ENCODE results near the gene TEX51. TPM values are rescaled to one million over a fixed set of nuclear protein-coding genes. Genes with fewer than 3 reads are reported as not detected.

Gene TEX51
- polyA plus RNA-seq, 1 donor: not detected

DNA sequence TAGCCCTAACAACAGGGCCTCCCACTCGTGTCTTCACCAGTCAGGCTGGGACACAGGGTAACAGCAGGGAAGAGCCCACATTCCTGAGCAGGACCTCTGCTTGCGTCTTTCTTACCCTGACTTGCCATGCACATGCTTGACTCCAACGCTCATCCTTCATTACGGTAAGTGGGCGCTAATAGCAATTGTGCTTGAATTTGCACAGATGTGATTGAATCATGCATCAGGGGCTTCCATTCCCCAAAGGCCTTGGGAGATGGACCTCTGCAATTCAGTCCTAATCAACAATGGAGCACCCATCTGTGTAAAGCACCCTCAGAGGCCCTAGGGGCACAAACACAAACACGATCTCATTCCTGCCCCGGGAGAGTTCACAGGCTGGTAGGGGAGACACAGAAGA lies 13.5 kb downstream of the TEX51 start:
- DNase-seq: no peak
- no peak overlapping the region for H3K4me3 ChIP-seq (ENCODE audit: low read length)
- no CpG with 5 or more reads among the region's 7 CpGs for WGBS (ENCODE audit: insufficient coverage, low lambda C conversion rate)

DNA sequence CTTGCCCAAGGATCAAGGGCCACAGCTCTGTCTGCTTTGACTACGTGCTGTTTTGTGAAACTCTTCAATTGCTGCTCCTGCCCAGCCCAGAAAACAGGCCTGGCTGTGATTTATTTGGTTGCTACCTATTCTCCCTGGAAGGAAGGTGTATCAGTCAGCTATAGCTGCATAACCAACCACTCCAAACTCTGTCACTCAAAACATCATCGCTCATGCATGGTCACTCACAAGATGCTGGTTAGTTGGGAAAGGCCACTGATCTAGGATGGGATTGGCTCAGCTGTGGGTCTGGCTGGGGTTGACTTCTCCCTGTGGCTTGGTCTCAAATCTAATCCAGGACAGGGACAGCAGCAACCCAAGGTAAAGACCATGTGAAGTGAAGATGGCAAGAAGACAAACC lies 14.6 kb downstream of the TEX51 start:
- no peak for DNase-seq
- Histone ChIP-seq H3K27me3 (ENCODE audit: control insufficient read depth, insufficient read depth, low read length) (no peaks in the 10 kb centered on the region), H3K9me3 (ENCODE audit: control insufficient read depth, low read depth, low read length) (no peaks in the 10 kb centered on the region), H3K27ac (ENCODE audit: low read length) (no peak overlapping the region), H3K4me1 (ENCODE audit: control insufficient read depth, insufficient read depth, low read length) (no peaks in the 10 kb centered on the region), H3K36me3 (ENCODE audit: control insufficient read depth, insufficient read depth, low read length) (no peaks in the 10 kb centered on the region), H3K4me3 (ENCODE audit: low read length) (no peak overlapping the region)
- no CpG with 5 or more reads among the region's 2 CpGs for WGBS (ENCODE audit: insufficient coverage, low lambda C conversion rate)

More for the DNA sequence above, 13.5 kb downstream of the TEX51 start:
- no peak overlapping the region for H3K27ac ChIP-seq (ENCODE audit: low read length)
- no peaks in the 10 kb centered on the region for H3K4me1 ChIP-seq (ENCODE audit: control insufficient read depth, insufficient read depth, low read length)
- H3K9me3 ChIP-seq (ENCODE audit: control insufficient read depth, low read depth, low read length): no peaks in the 10 kb centered on the region
- H3K36me3 ChIP-seq (ENCODE audit: control insufficient read depth, insufficient read depth, low read length): no peaks in the 10 kb centered on the region
- H3K27me3 ChIP-seq (ENCODE audit: control insufficient read depth, insufficient read depth, low read length): peaks cover 4% of the 10 kb centered on the region

DNA sequence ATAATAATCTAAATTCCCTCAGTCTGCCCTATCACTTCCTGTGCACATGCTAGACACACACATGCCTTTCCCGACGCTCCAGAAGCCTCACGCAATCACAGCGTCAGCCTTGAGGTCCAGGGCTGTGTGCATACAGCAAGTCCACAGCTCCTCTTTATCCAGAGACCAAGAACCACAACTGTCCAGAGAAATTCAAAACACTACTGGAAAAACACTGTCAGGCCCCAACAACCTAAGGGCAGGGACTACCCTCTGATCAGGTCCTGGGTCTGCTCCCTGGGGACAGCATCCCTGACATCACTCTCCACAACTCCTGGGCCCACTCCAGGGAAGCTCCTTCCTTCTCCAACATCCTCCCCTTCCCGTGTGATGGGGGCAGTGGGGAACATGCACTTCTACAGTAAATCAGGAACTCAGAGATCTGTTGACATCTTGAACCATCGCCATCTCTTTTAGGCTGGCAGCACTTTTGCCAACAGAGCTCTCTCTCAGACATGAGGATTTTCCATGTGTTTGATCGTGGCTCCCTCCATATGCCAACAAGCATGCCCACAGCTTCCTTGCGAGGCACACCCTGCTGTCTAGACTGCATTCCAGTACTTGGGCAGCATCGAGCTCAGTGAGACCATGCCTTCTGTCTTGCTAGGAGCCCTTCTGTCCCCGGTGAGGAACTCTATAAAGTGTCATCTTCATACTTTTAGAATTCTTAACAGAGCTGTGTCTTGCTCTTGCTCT lies 15.4 kb downstream of the TEX51 start:
- no peak for DNase-seq
- Histone ChIP-seq H3K27me3 (ENCODE audit: control insufficient read depth, insufficient read depth, low read length) (no peaks in the 10 kb centered on the region), H3K27ac (ENCODE audit: low read length) (no peak overlapping the region), H3K36me3 (ENCODE audit: control insufficient read depth, insufficient read depth, low read length) (no peaks in the 10 kb centered on the region), H3K4me3 (ENCODE audit: low read length) (no peak overlapping the region), H3K9me3 (ENCODE audit: control insufficient read depth, low read depth, low read length) (no peaks in the 10 kb centered on the region), H3K4me1 (ENCODE audit: control insufficient read depth, insufficient read depth, low read length) (no peaks in the 10 kb centered on the region)
- no CpG with 5 or more reads among the region's 10 CpGs for WGBS (ENCODE audit: insufficient coverage, low lambda C conversion rate)

DNA sequence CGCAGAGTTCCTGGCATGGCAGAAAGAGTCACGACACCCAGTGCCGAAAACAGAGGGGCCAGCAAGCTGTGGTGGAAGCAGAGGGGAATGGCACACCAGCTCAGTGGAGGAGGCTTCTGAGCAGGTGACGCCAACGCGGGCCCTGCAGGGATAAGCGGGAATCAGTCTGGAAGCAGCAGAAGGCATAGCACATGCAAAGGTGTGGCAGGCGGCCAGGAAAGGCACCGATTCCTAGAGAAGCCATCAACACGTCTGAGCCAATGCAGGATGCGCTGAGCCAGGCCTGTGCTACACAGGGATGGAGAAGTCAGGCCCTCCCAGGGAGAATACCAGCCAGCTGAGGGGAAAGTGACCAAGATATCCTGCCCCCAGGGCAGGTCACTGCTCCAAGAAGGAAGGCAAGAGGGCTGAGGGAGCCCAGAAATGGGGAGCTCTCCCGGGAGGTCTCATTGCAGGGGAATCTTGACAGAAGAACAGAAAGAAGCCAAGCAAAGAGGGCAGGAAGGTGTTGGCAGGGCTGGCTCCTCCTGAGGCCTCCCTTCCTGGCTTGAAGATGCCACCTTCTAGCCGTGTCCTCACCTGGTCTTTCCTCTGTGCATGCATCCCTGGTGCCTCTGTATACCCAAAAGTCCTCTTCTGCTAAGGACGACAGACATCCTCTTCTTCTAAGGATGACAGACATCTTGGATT lies 16.3 kb downstream of the TEX51 start:
- Histone ChIP-seq H3K36me3 (ENCODE audit: control insufficient read depth, insufficient read depth, low read length) (no peaks in the 10 kb centered on the region), H3K4me1 (ENCODE audit: control insufficient read depth, insufficient read depth, low read length) (no peaks in the 10 kb centered on the region), H3K9me3 (ENCODE audit: control insufficient read depth, low read depth, low read length) (no peaks in the 10 kb centered on the region), H3K27ac (ENCODE audit: low read length) (no peak overlapping the region), H3K27me3 (ENCODE audit: control insufficient read depth, insufficient read depth, low read length) (no peaks in the 10 kb centered on the region), H3K4me3 (ENCODE audit: low read length) (no peak overlapping the region)
- DNase-seq: no peak
- no CpG with 5 or more reads among the region's 14 CpGs for WGBS (ENCODE audit: insufficient coverage, low lambda C conversion rate)

DNA sequence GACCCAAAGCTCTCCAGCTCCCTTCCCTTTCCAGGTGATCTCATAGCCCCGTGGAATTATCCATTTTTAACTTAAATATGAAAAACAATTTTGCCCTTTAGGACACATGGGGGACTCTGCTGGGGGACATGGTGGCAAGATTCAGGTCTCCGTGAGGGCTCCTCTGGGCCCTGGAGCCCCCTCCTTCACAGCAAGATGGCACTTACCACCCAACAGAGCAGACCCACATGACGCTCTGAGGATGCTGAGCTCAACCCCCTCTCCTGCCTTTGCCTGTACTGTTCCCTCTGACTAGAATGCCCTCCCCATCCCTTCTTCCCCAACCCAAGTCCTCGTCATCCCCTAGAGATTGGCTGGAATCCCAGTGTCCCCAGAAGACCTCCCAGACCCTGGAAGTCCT lies 17.2 kb downstream of the TEX51 start:
- no CpG with 5 or more reads among the region's 4 CpGs for WGBS (ENCODE audit: insufficient coverage, low lambda C conversion rate)
- Histone ChIP-seq H3K4me3 (ENCODE audit: low read length) (no peak overlapping the region), H3K27me3 (ENCODE audit: control insufficient read depth, insufficient read depth, low read length) (no peaks in the 10 kb centered on the region), H3K36me3 (ENCODE audit: control insufficient read depth, insufficient read depth, low read length) (no peaks in the 10 kb centered on the region), H3K4me1 (ENCODE audit: control insufficient read depth, insufficient read depth, low read length) (no peaks in the 10 kb centered on the region), H3K27ac (ENCODE audit: low read length) (no peak overlapping the region), H3K9me3 (ENCODE audit: control insufficient read depth, low read depth, low read length) (no peaks in the 10 kb centered on the region)
- DNase-seq: no peak

DNA sequence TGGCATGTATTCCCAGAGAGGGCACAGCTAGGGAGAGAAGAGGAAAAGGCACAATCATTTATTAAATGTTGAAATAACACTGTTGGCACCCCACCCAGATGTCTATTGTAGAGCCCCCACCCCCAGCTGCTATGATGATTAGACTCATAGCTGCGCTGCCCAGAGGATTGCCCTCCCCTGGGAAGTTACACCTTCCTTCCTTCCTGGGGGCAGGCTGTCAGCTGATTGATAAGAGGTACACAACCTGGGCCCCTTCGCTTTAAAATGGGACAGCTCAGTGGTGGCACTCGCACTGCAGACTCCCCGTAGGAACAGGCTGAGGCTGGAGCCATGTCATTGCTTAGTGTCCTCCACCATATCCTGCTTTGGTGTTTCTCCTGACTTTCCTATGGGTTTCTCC lies 18.1 kb downstream of the TEX51 start:
- no CpG with 5 or more reads among the region's 4 CpGs for WGBS (ENCODE audit: insufficient coverage, low lambda C conversion rate)
- DNase-seq: no peak
- H3K4me1 ChIP-seq (ENCODE audit: control insufficient read depth, insufficient read depth, low read length): no peaks in the 10 kb centered on the region
- H3K27me3 ChIP-seq (ENCODE audit: control insufficient read depth, insufficient read depth, low read length): no peaks in the 10 kb centered on the region
- H3K36me3 ChIP-seq (ENCODE audit: control insufficient read depth, insufficient read depth, low read length): no peaks in the 10 kb centered on the region
- no peaks in the 10 kb centered on the region for H3K9me3 ChIP-seq (ENCODE audit: control insufficient read depth, low read depth, low read length)
- H3K4me3 ChIP-seq (ENCODE audit: low read length): no peak overlapping the region
- no peak overlapping the region for H3K27ac ChIP-seq (ENCODE audit: low read length)

DNA sequence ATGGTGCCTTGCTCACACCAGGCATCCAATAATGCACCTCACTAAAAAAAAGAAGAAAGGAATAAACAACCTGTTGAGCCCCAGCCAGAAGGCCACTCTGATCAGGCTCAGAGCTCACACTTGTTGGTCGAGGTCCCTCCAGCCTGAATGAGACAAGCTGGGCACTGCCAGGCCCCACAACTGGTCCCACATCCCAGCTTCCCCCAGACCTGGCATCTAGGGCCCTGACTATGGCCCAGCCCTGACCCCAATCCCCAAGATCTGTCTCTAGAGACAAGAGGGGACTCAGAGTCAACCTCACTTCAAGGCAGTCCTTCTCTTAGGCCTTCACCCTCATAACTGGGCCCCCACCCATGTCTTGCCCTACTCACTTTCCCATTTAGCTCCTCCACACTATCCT lies 22.4 kb downstream of the TEX51 start:
- Histone ChIP-seq H3K4me3 (ENCODE audit: low read length) (no peak overlapping the region), H3K9me3 (ENCODE audit: control insufficient read depth, low read depth, low read length) (no peaks in the 10 kb centered on the region), H3K27ac (ENCODE audit: low read length) (no peak overlapping the region), H3K27me3 (ENCODE audit: control insufficient read depth, insufficient read depth, low read length) (no peaks in the 10 kb centered on the region), H3K4me1 (ENCODE audit: control insufficient read depth, insufficient read depth, low read length) (no peaks in the 10 kb centered on the region), H3K36me3 (ENCODE audit: control insufficient read depth, insufficient read depth, low read length) (no peaks in the 10 kb centered on the region)
- no CpG with 5 or more reads among the region's 1 CpG for WGBS (ENCODE audit: insufficient coverage, low lambda C conversion rate)
- DNase-seq: no peak

DNA sequence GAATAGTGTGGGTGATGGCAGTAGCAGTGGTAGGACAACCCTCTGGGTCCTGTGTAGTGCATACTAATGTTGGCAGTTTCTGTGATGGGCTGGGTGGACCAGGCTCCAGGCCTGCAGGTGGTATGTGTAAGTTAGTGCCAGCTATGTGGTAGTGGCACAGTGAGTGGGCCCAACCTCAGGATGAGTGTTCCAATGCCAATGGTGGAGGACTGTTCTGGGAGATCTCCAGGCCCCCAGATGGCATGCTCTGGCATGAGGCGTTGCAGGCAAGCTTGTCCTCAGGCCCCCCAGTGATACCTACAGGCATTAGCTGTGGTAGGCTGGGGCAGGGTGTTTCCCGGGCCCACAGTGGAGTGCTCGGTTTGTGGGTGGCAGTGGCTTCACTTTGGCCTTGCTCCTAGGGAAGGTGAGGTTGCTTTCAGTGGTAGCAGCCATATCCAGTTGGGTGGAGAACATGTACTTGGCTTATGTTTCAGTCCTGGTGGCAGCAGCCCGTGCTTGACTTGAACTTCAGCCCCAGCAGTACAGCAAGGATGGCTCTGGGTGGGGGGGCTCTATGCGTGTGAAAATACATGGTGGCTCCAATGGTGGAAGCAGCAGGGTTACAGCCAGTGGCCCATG lies 32.4 kb downstream of the TEX51 start:
- no peaks in the 10 kb centered on the region for H3K36me3 ChIP-seq (ENCODE audit: control insufficient read depth, insufficient read depth, low read length)
- no peak overlapping the region for H3K27ac ChIP-seq (ENCODE audit: low read length)
- DNase-seq: no peak
- H3K4me3 ChIP-seq (ENCODE audit: low read length): no peak overlapping the region
- no CpG with 5 or more reads among the region's 5 CpGs for WGBS (ENCODE audit: insufficient coverage, low lambda C conversion rate)
- peaks cover under 1% of the 10 kb centered on the region for H3K27me3 ChIP-seq (ENCODE audit: control insufficient read depth, insufficient read depth, low read length)
- no peaks in the 10 kb centered on the region for H3K4me1 ChIP-seq (ENCODE audit: control insufficient read depth, insufficient read depth, low read length)
- H3K9me3 ChIP-seq (ENCODE audit: control insufficient read depth, low read depth, low read length): no peaks in the 10 kb centered on the region

DNA sequence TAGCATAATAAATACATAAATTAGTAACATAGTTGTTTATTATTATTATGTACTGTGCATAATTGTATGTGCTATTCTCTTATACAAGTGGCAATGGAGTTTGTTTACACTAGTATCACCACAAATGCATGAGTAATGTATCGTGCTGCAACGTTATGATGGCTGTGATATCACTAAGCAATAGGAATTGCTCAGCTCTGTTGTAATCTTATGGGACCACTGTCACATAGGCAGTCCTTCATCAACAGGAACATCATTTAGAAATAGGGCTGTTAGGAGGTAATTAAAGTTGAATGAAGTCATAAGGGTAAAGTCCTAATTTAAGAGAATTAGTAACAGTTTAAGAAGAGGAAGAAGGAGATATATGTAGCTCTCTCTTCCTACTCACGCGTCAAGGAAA lies 33.8 kb downstream of the TEX51 start:
- H3K27me3 ChIP-seq (ENCODE audit: control insufficient read depth, insufficient read depth, low read length): peaks cover 5% of the 10 kb centered on the region
- no peaks in the 10 kb centered on the region for H3K9me3 ChIP-seq (ENCODE audit: control insufficient read depth, low read depth, low read length)
- no peaks in the 10 kb centered on the region for H3K36me3 ChIP-seq (ENCODE audit: control insufficient read depth, insufficient read depth, low read length)
- WGBS (ENCODE audit: insufficient coverage, low lambda C conversion rate): no CpG with 5 or more reads among the region's 4 CpGs
- H3K27ac ChIP-seq (ENCODE audit: low read length): no peak overlapping the region
- no peak for DNase-seq
- no peak overlapping the region for H3K4me3 ChIP-seq (ENCODE audit: low read length)
- no peaks in the 10 kb centered on the region for H3K4me1 ChIP-seq (ENCODE audit: control insufficient read depth, insufficient read depth, low read length)

DNA sequence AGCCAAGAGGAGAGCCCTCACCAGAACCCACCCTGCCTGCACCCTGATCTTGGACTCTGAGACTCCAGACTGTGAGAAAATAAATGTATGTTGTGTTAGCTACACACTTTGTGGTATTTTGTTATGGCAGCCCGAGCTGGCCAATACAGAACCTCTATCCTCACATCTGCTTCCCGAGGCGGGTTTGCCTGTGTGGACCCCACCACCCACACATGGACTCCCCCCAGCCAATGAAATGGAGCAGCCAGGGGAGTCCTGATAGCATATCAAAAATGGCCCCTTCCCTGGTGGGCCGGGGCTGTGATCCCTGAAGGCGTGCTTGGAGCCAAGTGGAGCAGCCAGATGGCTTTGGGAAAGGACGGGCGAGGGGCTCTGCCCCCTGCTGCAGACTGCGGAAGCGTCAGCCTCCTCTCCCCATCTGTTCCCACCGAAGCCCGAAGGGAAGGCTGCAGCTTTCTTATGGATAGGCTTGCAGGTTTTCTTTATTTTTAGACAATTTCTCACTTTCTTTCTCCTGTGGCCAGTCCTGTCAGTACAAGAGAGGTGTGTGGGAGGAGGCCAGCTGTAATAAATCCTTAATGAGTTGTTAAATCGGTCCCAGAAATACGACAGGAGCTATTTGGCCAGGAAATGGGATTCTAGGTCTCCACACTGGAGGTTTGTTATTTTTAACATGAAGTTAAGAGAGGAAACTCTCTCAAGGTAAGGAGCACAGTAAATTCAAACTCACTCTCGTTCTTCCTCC lies 34.4 kb downstream of the TEX51 start:
- Histone ChIP-seq H3K27me3 (ENCODE audit: control insufficient read depth, insufficient read depth, low read length) (peaks cover 5% of the 10 kb centered on the region), H3K36me3 (ENCODE audit: control insufficient read depth, insufficient read depth, low read length) (no peaks in the 10 kb centered on the region), H3K9me3 (ENCODE audit: control insufficient read depth, low read depth, low read length) (no peaks in the 10 kb centered on the region), H3K4me3 (ENCODE audit: low read length) (no peak overlapping the region), H3K27ac (ENCODE audit: low read length) (no peak overlapping the region), H3K4me1 (ENCODE audit: control insufficient read depth, insufficient read depth, low read length) (no peaks in the 10 kb centered on the region)
- DNase-seq: no peak
- no CpG with 5 or more reads among the region's 14 CpGs for WGBS (ENCODE audit: insufficient coverage, low lambda C conversion rate)

Measured in large intestine (tissue), 3 donors.